ENCODE data around the gene RIC8B.
"Not testable (repeated sequence)": the region's sequence is repeated elsewhere in the genome, so short reads cannot be mapped to it uniquely, and the experiment has no call there.

The RIC8B gene

GRCh38 chr12:106915635-106916026 is 141.1 kb downstream of the RIC8B start:
- TF ChIP-seq CTCF (IDR thresholded peaks at IDR 0.05; ENCODE audit: borderline replicate concordance, insufficient read depth, low read depth, low read length): no peak
- no peak overlapping the region for H3K4me3 ChIP-seq (ENCODE audit: low read depth, low read length)

GRCh38 chr12:106917503-106917902 is 143.0 kb downstream of the RIC8B start:
- no peak overlapping the region for H3K4me3 ChIP-seq (ENCODE audit: low read depth, low read length)
- no peak for TF ChIP-seq CTCF (IDR thresholded peaks at IDR 0.05; ENCODE audit: borderline replicate concordance, insufficient read depth, low read depth, low read length)

GRCh38 chr12:106918746-106919145 is 144.3 kb downstream of the RIC8B start:
- TF ChIP-seq CTCF (IDR thresholded peaks at IDR 0.05; ENCODE audit: borderline replicate concordance, insufficient read depth, low read depth, low read length): peak; percentile 47; the same call in 1 of the 2 replicates
- H3K4me3 ChIP-seq (ENCODE audit: low read depth, low read length): no peak overlapping the region

GRCh38 chr12:106919910-106920544 is 145.5 kb downstream of the RIC8B start:
- no peak overlapping the region for H3K4me3 ChIP-seq (ENCODE audit: low read depth, low read length)
- no peak for TF ChIP-seq CTCF (IDR thresholded peaks at IDR 0.05; ENCODE audit: borderline replicate concordance, insufficient read depth, low read depth, low read length)

- H3K4me3 ChIP-seq (ENCODE audit: low read depth, low read length): not testable (repeated sequence)
Measured at GRCh38 chr12:106921976-106922375, 147.5 kb downstream of the RIC8B start.

GRCh38 chr12:106923594-106923993 is 149.1 kb downstream of the RIC8B start:
- not testable (repeated sequence) for H3K4me3 ChIP-seq (ENCODE audit: low read depth, low read length)

- TF ChIP-seq CTCF (IDR thresholded peaks at IDR 0.05; ENCODE audit: borderline replicate concordance, insufficient read depth, low read depth, low read length): no peak
- no peak overlapping the region for H3K4me3 ChIP-seq (ENCODE audit: low read depth, low read length)
Measured at GRCh38 chr12:106924268-106924861, 149.9 kb downstream of the RIC8B start.

GRCh38 chr12:106926657-106927056 is 152.2 kb downstream of the RIC8B start:
- TF ChIP-seq CTCF (IDR thresholded peaks at IDR 0.05; ENCODE audit: borderline replicate concordance, insufficient read depth, low read depth, low read length): no peak
- no peak overlapping the region for H3K4me3 ChIP-seq (ENCODE audit: low read depth, low read length)
